Measurements from ENCODE around the gene ITGA1. TPM values are rescaled to one million over a fixed set of nuclear protein-coding genes. Genes with fewer than 3 reads are reported as not detected.

ITGA1 gene
- total and polyA plus RNA-seq, 4 donors: 24.2 to 187 (median 48.5) TPM

DNA sequence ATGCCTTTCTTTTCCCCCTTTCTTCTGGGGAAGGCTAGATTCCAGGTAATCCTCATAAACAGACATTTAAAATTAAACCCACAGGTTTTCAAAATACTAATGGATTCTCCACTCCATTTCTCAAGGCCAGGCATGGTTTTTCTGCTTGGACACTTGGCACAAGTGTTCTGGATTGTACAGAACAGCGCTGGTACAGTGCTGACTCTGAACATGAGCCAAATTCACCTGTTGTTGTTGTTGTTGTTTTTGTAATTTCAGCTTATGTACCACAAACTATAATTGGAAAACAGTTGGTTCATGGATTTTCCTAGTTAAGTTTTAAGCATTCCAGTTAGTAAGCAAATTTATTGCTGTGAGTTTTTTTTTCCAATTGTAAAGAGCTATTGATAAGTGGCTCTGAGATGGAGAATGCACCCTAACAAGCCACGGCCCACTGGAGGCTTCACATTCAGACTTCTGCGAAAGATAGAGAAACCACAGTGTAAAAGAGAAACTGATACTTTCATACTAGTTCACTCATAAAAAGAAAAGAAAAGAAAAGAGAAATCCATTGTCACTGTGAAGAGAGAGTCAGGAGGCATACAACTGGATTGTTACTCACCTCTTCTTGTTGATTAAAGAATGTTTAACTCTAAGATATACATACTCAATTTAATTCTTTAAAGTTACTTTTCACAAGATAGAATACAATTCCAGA, 16.2 kb upstream of the ITGA1 start:
- WGBS: 87% methylated on average over 3 of the region's 3 CpGs
- no peak overlapping the region for H3K27ac ChIP-seq (ENCODE audit: low read depth in 1 of 2, low read length in 2 of 2)
- peaks cover 3 to 9% (median 6%) of the 10 kb centered on the region in 4 donors for H3K4me1 ChIP-seq (ENCODE audit: control insufficient read depth in 4 of 4, insufficient read depth in 4 of 4, low read length in 3 of 4)
- no peaks in the 10 kb centered on the region for H3K9me3 ChIP-seq (ENCODE audit: control insufficient read depth in 4 of 4, low read length in 3 of 4)
- TF ChIP-seq CTCF (IDR thresholded peaks at IDR 0.05; ENCODE audit: low read depth, low read length, missing input control): no peak
- TF ChIP-seq, protein P1, sequence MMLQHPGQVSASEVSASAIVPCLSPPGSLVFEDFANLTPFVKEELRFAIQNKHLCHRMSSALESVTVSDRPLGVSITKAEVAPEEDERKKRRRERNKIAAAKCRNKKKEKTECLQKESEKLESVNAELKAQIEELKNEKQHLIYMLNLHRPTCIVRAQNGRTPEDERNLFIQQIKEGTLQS (IDR thresholded peaks at IDR 0.05): no peak
- TF ChIP-seq RAD21 (IDR thresholded peaks at IDR 0.05): no peak
- no peak for TF ChIP-seq YY1 (IDR thresholded peaks at IDR 0.05)
- TF ChIP-seq GABPA (IDR thresholded peaks at IDR 0.05 in 1 of 2, conservative IDR thresholded peaks at IDR 0.05 in 1 of 2): no peak
- TF ChIP-seq, protein P2, sequence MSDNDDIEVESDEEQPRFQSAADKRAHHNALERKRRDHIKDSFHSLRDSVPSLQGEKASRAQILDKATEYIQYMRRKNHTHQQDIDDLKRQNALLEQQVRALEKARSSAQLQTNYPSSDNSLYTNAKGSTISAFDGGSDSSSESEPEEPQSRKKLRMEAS (IDR thresholded peaks at IDR 0.05): no peak
- TF ChIP-seq SP1 (IDR thresholded peaks at IDR 0.05): no peak
- TF ChIP-seq EGR1 (IDR thresholded peaks at IDR 0.05; ENCODE audit: low read depth in 2 of 2): no peak
- TF ChIP-seq JUND (IDR thresholded peaks at IDR 0.05): no peak
- no peak for TF ChIP-seq HNF4G (IDR thresholded peaks at IDR 0.05)
- H3K9ac ChIP-seq (ENCODE audit: low read depth in 1 of 2, low read length in 2 of 2): no peak overlapping the region
- H3K36me3 ChIP-seq (ENCODE audit: control insufficient read depth in 4 of 4, insufficient read depth in 3 of 4, low read depth in 1 of 4, low read length in 3 of 4): no peaks in the 10 kb centered on the region
- H3K4me3 ChIP-seq (ENCODE audit: low read depth in 1 of 3, low read length in 3 of 3): no peak overlapping the region
- H3K27me3 ChIP-seq (ENCODE audit: control insufficient read depth in 4 of 4, insufficient read depth in 4 of 4, low read length in 3 of 4): no peaks in the 10 kb centered on the region
- no peak for DNase-seq (ENCODE audit: low spot score)

DNA sequence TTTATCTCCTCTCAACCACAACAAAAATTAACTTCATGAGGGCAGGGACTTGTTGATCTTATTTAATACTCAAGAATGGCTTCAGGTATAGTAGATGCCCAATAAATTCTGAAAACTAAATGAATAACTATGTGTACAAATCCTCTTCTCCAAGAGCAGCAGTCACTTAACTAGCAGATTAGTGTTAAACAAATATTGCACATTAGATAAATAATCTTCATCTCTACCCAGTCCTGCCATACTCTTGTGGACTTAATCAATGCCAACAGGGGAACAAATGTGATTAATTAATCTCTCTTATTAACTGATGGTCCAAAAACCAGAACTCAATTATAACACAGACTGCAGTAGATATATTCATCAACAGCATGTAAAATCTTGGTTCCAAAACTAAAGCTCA, 15.0 kb upstream of the ITGA1 start:
- Histone ChIP-seq H3K36me3 (ENCODE audit: control insufficient read depth in 4 of 4, insufficient read depth in 3 of 4, low read depth in 1 of 4, low read length in 3 of 4) (no peaks in the 10 kb centered on the region), H3K27ac (ENCODE audit: low read depth in 1 of 2, low read length in 2 of 2) (no peak overlapping the region), H3K9me3 (ENCODE audit: control insufficient read depth in 4 of 4, low read length in 3 of 4) (no peaks in the 10 kb centered on the region), H3K27me3 (ENCODE audit: control insufficient read depth in 4 of 4, insufficient read depth in 4 of 4, low read length in 3 of 4) (no peaks in the 10 kb centered on the region), H3K9ac (ENCODE audit: low read depth in 1 of 2, low read length in 2 of 2) (no peak overlapping the region), H3K4me1 (ENCODE audit: control insufficient read depth in 4 of 4, insufficient read depth in 4 of 4, low read length in 3 of 4) (peaks cover 3 to 9% (median 6%) of the 10 kb centered on the region in 4 donors), H3K4me3 (ENCODE audit: low read depth in 1 of 3, low read length in 3 of 3) (no peak overlapping the region)
- TF ChIP-seq HNF4A (conservative IDR thresholded peaks at IDR 0.05) (peak; percentile 15 to 24), SP1 (IDR thresholded peaks at IDR 0.05) (peak; percentile 15), FOXA2 (IDR thresholded peaks at IDR 0.05) (peak; percentile 39), GABPA (IDR thresholded peaks at IDR 0.05 in 1 of 2, conservative IDR thresholded peaks at IDR 0.05 in 1 of 2) (no peak), HNF4G (IDR thresholded peaks at IDR 0.05) (no peak), NR2F2 (IDR thresholded peaks at IDR 0.05) (no peak), ZBTB33 (IDR thresholded peaks at IDR 0.05) (no peak)
- TF ChIP-seq, protein P1 (IDR thresholded peaks at IDR 0.05): no peak
- DNase-seq (ENCODE audit: low spot score): no peak

Data from liver (tissue), 9 donors.